Subcutaneous abdominal adipose tissue (tissue), 5 donors: Measurements from ENCODE around the gene DLEC1.

Experiments
- H3K27ac ChIP-seq: one replicate; pipeline ENCODE4 v1.7.0; 2013; ENCODE audit warnings: low read depth, mild to moderate bottlenecking, inconsistent platforms, low read length, moderate library complexity
- H3K27me3 ChIP-seq, 5 donors: one replicate each; pipeline ENCODE4 v1.7.0; 2013; ENCODE audit warnings: low read length in 5 of 5, inconsistent platforms in 1 of 5; ENCODE audit not compliant: control insufficient read depth in 5 of 5, insufficient read depth in 4 of 5
- H3K36me3 ChIP-seq, 5 donors: one replicate each; pipeline ENCODE4 v1.7.0; 2013; ENCODE audit warnings: low read length in 5 of 5; ENCODE audit not compliant: control insufficient read depth in 5 of 5, insufficient read depth in 5 of 5
- H3K4me1 ChIP-seq, 5 donors: one replicate each; pipeline ENCODE4 v1.7.0; 2013; ENCODE audit warnings: low read length in 5 of 5, mild to moderate bottlenecking in 3 of 5, moderate library complexity in 1 of 5; ENCODE audit not compliant: control insufficient read depth in 5 of 5, insufficient read depth in 5 of 5
- H3K4me3 ChIP-seq, 5 donors: one replicate each; pipeline ENCODE4 v1.7.0; 2013; ENCODE audit warnings: low read length in 5 of 5, low read depth in 1 of 5
- H3K9ac ChIP-seq, 5 donors: one replicate each; pipeline ENCODE4 v1.7.0; 2013; ENCODE audit warnings: low read length in 5 of 5, mild to moderate bottlenecking in 4 of 5, moderate library complexity in 3 of 5
- H3K9me3 ChIP-seq, 5 donors: one replicate each; pipeline ENCODE4 v1.7.0; 2013; ENCODE audit warnings: low read length in 5 of 5; ENCODE audit not compliant: control insufficient read depth in 5 of 5
- donor health status: healthy.
- donor health status: healthy.
- donor health status: healthy.
- donor health status: healthy.
- donor health status: healthy.

The DLEC1 gene

GRCh38 chr3:38163117-38163840, 124.3 kb downstream of the DLEC1 start:
- no peak overlapping the region for H3K4me3 ChIP-seq
- peak overlapping the region; percentile 98 for H3K27ac ChIP-seq
- H3K36me3 ChIP-seq: no peaks in the 10 kb centered on the region

GRCh38 chr3:38163841-38164642, 125.0 kb downstream of the DLEC1 start:
- Histone ChIP-seq H3K9me3 (no peaks in the 10 kb centered on the region), H3K4me3 (peak overlapping the region; percentile 61 to 95 (median 84)), H3K4me1 (peaks cover 2 to 27% (median 17%) of the 10 kb centered on the region in 5 donors), H3K27ac (peak overlapping the region; percentile 98), H3K36me3 (no peaks in the 10 kb centered on the region), H3K27me3 (no peaks in the 10 kb centered on the region), H3K9ac (peak overlapping the region; percentile 72 to 98 (median 81))

More at GRCh38 chr3:38163117-38163840, 124.3 kb downstream of the DLEC1 start:
- Histone ChIP-seq H3K27me3 (no peaks in the 10 kb centered on the region), H3K4me1 (peaks cover 2 to 27% (median 17%) of the 10 kb centered on the region in 5 donors), H3K9me3 (no peaks in the 10 kb centered on the region), H3K9ac (no peak overlapping the region)

- no peaks in the 10 kb centered on the region for H3K27me3 ChIP-seq
- peak overlapping the region; percentile 98 for H3K27ac ChIP-seq
- H3K9ac ChIP-seq: peak overlapping the region; percentile 72 to 98 (median 81)
- peak overlapping the region; percentile 61 to 95 (median 84) for H3K4me3 ChIP-seq
- H3K36me3 ChIP-seq: no peaks in the 10 kb centered on the region
- H3K9me3 ChIP-seq: no peaks in the 10 kb centered on the region
- H3K4me1 ChIP-seq: peaks cover 2 to 27% (median 17%) of the 10 kb centered on the region in 5 donors
Measured at GRCh38 chr3:38164643-38164951, 125.6 kb downstream of the DLEC1 start.

GRCh38 chr3:38164952-38165721, 126.1 kb downstream of the DLEC1 start, which contains the start of gene OXSR1:
Gene OXSR1, plus strand, starts transcription at chr3:38165537. Its CDS starts 340 bp downstream, at chr3:38165877.
- H3K27me3 ChIP-seq: no peaks in the 10 kb centered on the region
- no peaks in the 10 kb centered on the region for H3K36me3 ChIP-seq
- peak within 1 kb of the TSS; percentile 72 to 98 (median 87) for H3K9ac ChIP-seq
- H3K27ac ChIP-seq: peak within 1 kb of the TSS; percentile 98
- no peaks in the 10 kb centered on the region for H3K9me3 ChIP-seq
- peak within 1 kb of the TSS; percentile 73 to 95 (median 84) for H3K4me3 ChIP-seq
- H3K4me1 ChIP-seq: peaks cover 2 to 27% (median 17%) of the 10 kb centered on the region in 5 donors

- peak overlapping the region; percentile 98 for H3K27ac ChIP-seq
- H3K27me3 ChIP-seq: no peaks in the 10 kb centered on the region
- peak overlapping the region; percentile 73 to 84 (median 78) for H3K4me3 ChIP-seq
- peaks cover 2 to 27% (median 17%) of the 10 kb centered on the region in 5 donors for H3K4me1 ChIP-seq
- H3K36me3 ChIP-seq: no peaks in the 10 kb centered on the region
- peak overlapping the region in 4 of 5 donors; percentile 72 to 91 (median 82) for H3K9ac ChIP-seq
- H3K9me3 ChIP-seq: no peaks in the 10 kb centered on the region
Measured at GRCh38 chr3:38165722-38166387, 126.8 kb downstream of the DLEC1 start.

GRCh38 chr3:38167591-38167990, 128.6 kb downstream of the DLEC1 start:
- H3K27me3 ChIP-seq: no peaks in the 10 kb centered on the region
- H3K4me3 ChIP-seq: no peak overlapping the region
- peaks cover 2 to 34% (median 26%) of the 10 kb centered on the region in 5 donors for H3K4me1 ChIP-seq
- H3K27ac ChIP-seq: no peak overlapping the region
- peak overlapping the region in 1 of 5 donors; percentile 41 for H3K9ac ChIP-seq
- no peaks in the 10 kb centered on the region for H3K36me3 ChIP-seq
- no peaks in the 10 kb centered on the region for H3K9me3 ChIP-seq

GRCh38 chr3:38168151-38169026, 129.4 kb downstream of the DLEC1 start:
- H3K27ac ChIP-seq: no peak overlapping the region
- peaks cover 2 to 41% (median 33%) of the 10 kb centered on the region in 5 donors for H3K4me1 ChIP-seq
- H3K36me3 ChIP-seq: no peaks in the 10 kb centered on the region
- H3K9ac ChIP-seq: peak overlapping the region in 1 of 5 donors; percentile 41
- H3K27me3 ChIP-seq: no peaks in the 10 kb centered on the region
- H3K9me3 ChIP-seq: no peaks in the 10 kb centered on the region
- no peak overlapping the region for H3K4me3 ChIP-seq

GRCh38 chr3:38169027-38169317, 130.0 kb downstream of the DLEC1 start:
- no peak overlapping the region for H3K27ac ChIP-seq
- H3K4me3 ChIP-seq: no peak overlapping the region
- H3K9ac ChIP-seq: no peak overlapping the region
- no peaks in the 10 kb centered on the region for H3K27me3 ChIP-seq
- peaks cover 2 to 41% (median 31%) of the 10 kb centered on the region in 5 donors for H3K4me1 ChIP-seq
- H3K36me3 ChIP-seq: no peaks in the 10 kb centered on the region
- H3K9me3 ChIP-seq: no peaks in the 10 kb centered on the region

- no peak overlapping the region for H3K4me3 ChIP-seq
- peaks cover 0 to 47% (median 27%) of the 10 kb centered on the region in 5 donors for H3K4me1 ChIP-seq
- H3K27ac ChIP-seq: no peak overlapping the region
- H3K27me3 ChIP-seq: no peaks in the 10 kb centered on the region
- H3K9ac ChIP-seq: peak overlapping the region in 1 of 5 donors; percentile 8
- no peaks in the 10 kb centered on the region for H3K36me3 ChIP-seq
- H3K9me3 ChIP-seq: no peaks in the 10 kb centered on the region
Measured at GRCh38 chr3:38170722-38171121, 131.7 kb downstream of the DLEC1 start.
